Activated CD8-positive, alpha-beta memory T cell treated with anti-CD3 and anti-CD28 coated beads for 36 hours (primary cell): ENCODE results near the gene HECW1. TPM values are rescaled to one million over a fixed set of nuclear protein-coding genes. Genes with fewer than 3 reads are reported as not detected.
"Not testable (repeated sequence)": the region's sequence is repeated elsewhere in the genome, so short reads cannot be mapped to it uniquely, and the experiment has no call there.

Experiments
- CTCF ChIA-PET: fragments of 350-600 bp; sonication (Branson Sonifier 250); formaldehyde crosslinking; loops from one replicate; lab custom pipeline; 2021; ENCODE audit warnings: antibody characterized with exemption; lab: Charles Lee
- POLR2A ChIA-PET: fragments of 350-600 bp; sonication (Branson Sonifier 250); formaldehyde crosslinking; loops from one replicate; lab custom pipeline; 2021; ENCODE audit warnings: antibody characterized with exemption; lab: Charles Lee
- total RNA-seq, 2 experiments: library from RNA; stranded (reverse); gene quantifications; one replicate each; pipeline ENCODE4 v1.2.3, GENCODE V29; 2021

Gene HECW1
- total RNA-seq, 2 experiments from 2014 or later = not detected

- ChIA-PET POLR2A (no interaction called here), CTCF (no interaction called here)
These were observed 1.5 kb upstream of the HECW1 start for GRCh38 chr7:43110791-43111535.

- POLR2A ChIA-PET = no interaction called here
These were observed 603 bp upstream of the HECW1 start for GRCh38 chr7:43111630-43112458.

DNA sequence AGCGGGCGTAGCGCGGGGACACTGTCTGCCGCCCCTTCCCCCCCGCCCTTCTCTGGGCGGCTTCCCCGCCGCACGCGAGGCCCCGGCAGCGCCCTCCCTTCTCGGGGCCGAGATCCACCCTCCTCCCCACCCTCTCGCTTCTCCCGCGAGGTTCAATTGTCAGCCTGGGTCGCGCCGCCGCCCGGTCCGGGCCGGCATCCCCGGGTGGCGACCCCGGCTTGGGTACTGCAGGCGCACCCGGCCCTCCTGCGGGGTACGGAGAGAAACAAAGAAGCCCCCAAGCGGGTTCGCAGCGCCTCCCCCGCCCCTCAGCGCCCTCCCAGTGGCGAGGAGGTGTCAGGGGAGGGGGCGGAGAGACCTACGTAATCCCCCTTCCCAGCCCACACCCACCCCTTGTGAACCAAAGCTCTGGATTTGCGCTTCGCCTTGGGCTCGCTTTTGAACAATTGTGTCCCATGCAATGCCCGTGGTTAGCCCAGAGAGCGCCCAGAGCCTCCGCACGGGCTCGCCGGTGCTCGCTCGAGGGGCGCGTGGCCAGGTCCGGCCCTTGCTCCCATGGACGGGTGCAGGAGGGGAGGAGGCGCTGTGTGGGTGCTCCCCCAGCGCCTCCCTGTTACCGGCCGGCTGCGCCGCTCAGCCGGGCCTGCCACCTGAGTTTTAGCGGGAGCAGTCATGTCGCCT, 634 bp downstream of the HECW1 start:
- ChIA-PET POLR2A (interaction anchor here (0.6 kb wide), 1 partner anchor 86 kb away, joined by 5 read pairs; no protein-coding TSS in a partner anchor), CTCF (no interaction called here)

More at GRCh38 chr7:43111630-43112458, 603 bp upstream of the HECW1 start:
- CTCF ChIA-PET = no interaction called here

- ChIA-PET CTCF (no interaction called here), POLR2A (interaction anchor here (0.6 kb wide), 1 partner anchor 85 kb away, joined by 5 read pairs; no protein-coding TSS in a partner anchor)
These were observed 1.4 kb downstream of the HECW1 start for GRCh38 chr7:43113622-43114457.

- ChIA-PET CTCF (interaction anchor here (0.7 kb wide), 1 partner anchor 47 kb away, joined by 3 read pairs; no protein-coding TSS in a partner anchor), POLR2A (no interaction called here)
These were observed 2.0 kb downstream of the HECW1 start for GRCh38 chr7:43114458-43114780.

DNA sequence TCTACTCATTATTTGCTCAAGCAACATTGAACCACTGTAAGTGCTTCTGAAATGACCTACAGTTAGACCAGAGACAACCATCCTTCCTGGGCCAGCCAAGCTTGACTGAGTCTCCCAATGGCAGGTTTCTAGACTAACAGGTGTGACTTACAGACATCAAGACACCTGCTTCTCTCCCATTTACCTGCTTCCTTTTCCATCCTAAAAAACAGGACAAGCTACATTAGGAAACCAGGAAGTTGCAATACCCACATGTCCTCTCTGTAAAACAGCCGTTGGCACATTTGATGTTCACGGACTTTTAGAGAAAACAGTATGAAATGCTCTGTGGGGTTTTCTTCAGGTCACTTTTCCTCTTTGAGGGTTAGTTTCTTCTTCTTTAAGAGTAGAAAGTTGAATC, 4.0 kb downstream of the HECW1 start:
- ChIA-PET POLR2A (no interaction called here), CTCF (no interaction called here)

DNA sequence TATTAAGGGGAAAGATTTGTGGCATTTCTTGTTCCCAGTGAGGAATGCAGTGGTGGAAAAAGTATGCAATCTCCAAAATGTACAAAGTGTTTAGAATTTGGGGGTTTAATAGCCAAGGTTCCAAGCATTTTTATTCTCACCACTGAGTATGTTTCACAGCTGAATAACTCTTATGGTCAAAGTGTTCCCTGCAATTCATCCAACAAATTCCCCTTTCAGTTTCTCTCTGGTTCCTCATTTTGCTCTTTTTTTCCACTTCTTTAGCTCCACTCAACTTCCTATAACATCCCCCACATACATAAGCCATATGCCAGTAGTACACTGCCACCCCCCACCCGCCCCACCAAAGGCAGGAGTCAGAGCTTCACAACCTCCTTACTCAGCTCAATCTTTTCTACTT, 4.6 kb downstream of the HECW1 start:
- POLR2A ChIA-PET = no interaction called here

GRCh38 chr7:43117861-43118260, 5.4 kb downstream of the HECW1 start:
- ChIA-PET POLR2A (no interaction called here), CTCF (no interaction called here)

More for the DNA sequence above, 4.6 kb downstream of the HECW1 start:
- CTCF ChIA-PET = no interaction called here

DNA sequence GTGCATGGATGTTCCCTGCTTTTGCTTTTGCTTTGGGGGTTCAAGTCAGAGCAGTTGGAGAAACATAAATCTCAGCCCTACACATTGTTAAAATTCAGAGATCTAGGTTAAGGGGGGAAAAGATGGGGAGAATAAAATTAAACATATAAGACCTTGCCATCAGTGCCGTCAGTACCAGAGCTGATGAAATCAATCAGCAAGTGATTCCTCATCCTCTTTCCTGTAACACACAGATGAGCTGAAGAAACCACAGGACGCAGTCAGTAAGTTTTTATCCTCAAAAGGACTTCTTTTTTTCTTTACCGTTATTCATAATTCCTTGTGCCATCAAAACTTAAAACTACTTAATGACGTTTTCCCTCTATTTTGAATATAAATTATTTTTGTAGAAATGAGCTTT, 5.9 kb downstream of the HECW1 start:
- ChIA-PET POLR2A (no interaction called here), CTCF (no interaction called here)

GRCh38 chr7:43119371-43120075, 7.1 kb downstream of the HECW1 start:
- ChIA-PET CTCF (no interaction called here), POLR2A (no interaction called here)

GRCh38 chr7:43121973-43122372, 9.5 kb downstream of the HECW1 start:
- CTCF ChIA-PET = no interaction called here
- POLR2A ChIA-PET = no interaction called here

DNA sequence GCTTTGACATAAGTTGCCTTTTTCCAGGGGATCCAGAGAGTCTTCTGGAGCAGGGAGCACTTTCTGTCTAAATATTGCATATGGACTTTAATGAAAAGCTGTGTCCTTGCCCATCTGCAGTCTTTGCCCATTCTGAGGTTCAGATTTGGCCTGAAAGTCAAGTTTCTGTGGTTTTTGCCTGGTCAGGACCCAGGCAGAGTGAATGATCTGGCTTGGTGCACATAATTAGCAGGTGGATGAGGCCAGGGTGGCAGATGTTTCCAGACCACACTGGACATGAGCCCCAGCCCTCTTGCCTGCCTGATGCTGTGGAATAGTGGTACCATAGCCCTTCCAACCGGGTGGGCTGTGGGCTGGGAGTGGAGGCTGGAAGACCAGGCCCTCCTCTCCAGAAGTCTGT, 11.0 kb downstream of the HECW1 start:
- CTCF ChIA-PET = no interaction called here
- POLR2A ChIA-PET = no interaction called here

GRCh38 chr7:43124388-43124787, 11.9 kb downstream of the HECW1 start:
- ChIA-PET POLR2A (no interaction called here), CTCF (no interaction called here)

DNA sequence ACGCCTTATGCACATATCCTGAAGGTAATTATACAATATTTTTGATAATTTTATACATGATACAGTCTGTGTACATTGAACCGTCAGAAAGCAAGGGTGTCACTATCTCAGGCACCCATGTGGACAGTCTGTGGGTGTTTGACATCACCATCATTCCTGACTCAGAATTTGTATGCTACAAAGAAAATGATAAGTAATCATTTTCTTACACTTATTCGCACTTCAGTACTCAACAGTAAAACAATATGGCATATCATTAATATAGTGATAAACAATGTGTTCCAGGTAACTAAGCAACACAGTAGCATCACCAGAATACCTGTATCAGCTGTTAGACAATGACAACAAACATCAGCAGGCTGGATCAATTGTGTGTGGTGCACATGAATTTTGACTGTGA, 17.9 kb downstream of the HECW1 start:
- ChIA-PET CTCF (no interaction called here), POLR2A (no interaction called here)

DNA sequence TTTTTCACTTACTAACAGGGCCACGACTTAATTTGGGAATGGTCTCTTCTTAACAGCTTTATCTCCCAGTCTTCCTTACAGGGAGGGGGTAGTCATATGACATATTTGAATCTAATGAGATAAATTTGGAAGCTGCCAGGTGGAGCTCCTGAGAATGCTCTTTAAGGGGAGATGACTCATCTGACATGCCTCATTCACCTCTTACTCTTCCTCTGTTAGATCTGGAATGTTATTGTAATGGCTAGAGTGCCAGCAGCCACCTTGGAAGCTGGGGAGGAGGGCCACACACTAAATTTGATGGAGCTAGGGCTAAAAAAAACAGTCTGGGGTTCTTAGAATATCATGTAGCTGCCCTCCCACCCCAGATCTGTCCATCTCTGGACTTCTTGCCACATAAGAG, 22.7 kb downstream of the HECW1 start:
- ChIA-PET CTCF (interaction anchor here (0.6 kb wide), 1 partner anchor 122 kb away, joined by 3 read pairs; no protein-coding TSS in a partner anchor), POLR2A (no interaction called here)

DNA sequence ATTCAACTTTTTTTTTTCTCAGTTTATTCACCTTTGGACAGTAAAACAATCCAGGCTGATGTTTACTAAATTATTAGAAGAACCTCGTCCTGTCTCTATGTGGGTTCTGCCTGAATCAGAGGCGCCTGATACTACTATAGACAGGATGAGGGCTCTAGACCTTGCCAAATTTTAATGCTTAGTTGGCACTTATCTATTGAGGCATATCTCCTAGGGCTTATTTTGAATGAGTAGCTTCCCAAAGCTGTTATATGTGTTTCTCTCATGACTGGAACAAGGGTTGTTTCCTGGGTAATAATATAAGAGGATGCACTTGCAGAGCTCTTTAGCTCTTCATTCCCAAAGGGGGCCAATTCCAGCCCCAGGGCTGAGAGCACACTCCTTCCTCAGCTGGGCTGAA, 23.6 kb downstream of the HECW1 start:
- ChIA-PET POLR2A (no interaction called here), CTCF (interaction anchor here (0.6 kb wide), 1 partner anchor 121 kb away, joined by 3 read pairs; no protein-coding TSS in a partner anchor)

GRCh38 chr7:43137121-43137744, 24.8 kb downstream of the HECW1 start:
- CTCF ChIA-PET, POLR2A ChIA-PET: not testable (repeated sequence)

DNA sequence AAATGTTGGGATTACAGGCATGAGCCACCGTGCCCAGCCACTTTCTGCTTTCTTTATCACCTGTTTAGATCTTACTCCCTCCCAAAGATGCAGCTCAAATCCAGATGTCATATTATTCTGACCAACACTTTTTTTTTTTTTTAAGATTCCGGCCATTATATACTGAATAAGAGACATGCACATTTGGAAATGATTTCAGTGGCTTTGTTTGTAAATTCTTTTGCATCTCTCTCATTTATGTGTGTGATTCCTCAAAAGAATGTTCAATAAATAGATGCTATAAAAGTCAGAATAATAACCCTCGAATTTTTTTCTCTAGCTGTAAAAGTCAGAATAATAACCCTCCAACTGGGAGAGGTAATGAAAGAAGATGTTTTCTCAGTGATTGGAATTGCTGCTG, 25.4 kb downstream of the HECW1 start:
- ChIA-PET CTCF (no interaction called here), POLR2A (no interaction called here)
